H1 (cell line): ENCODE data around the gene MRAP. TPM values are rescaled to one million over a fixed set of nuclear protein-coding genes. Genes with fewer than 3 reads are reported as not detected.

ENCODE experiments used
- ATF3 ChIP-seq: IDR thresholded peaks from 2 replicates; pipeline ENCODE4 v1.6.1; 2011; ENCODE audit warnings: low read depth, mild to moderate bottlenecking, low read length; ENCODE audit not compliant: insufficient read depth
- CHD7 ChIP-seq: fragments of 300-600 bp; sonication (generic); IDR thresholded peaks from 2 replicates; pipeline ENCODE4 v1.7.1; 2012; ENCODE audit warnings: low read length, moderate library complexity, mild to moderate bottlenecking, inconsistent platforms; ENCODE audit not compliant: insufficient replicate concordance
- HDAC2 ChIP-seq, 2 experiments: fragments of 300-600 bp in 1 of 2; sonication (generic) in 1 of 2; IDR thresholded peaks; 2 replicates each; pipeline ENCODE4 v1.6.1; 2011 to 2012; ENCODE audit warnings: low read depth in 2 of 2, low read length in 2 of 2, mild to moderate bottlenecking in 2 of 2, moderate library complexity in 2 of 2, borderline replicate concordance in 1 of 2, inconsistent platforms in 1 of 2
- RAD21 ChIP-seq, 2 experiments: IDR thresholded peaks in 1 of 2; conservative IDR thresholded peaks in 1 of 2; 2 replicates each; pipeline ENCODE4 v1.6.1; 2011; ENCODE audit warnings: low read depth in 2 of 2, low read length in 2 of 2, improper control_type of control experiment in 1 of 2, inconsistent platforms in 1 of 2, mild to moderate bottlenecking in 1 of 2, moderate library complexity in 1 of 2
- SP2 ChIP-seq: IDR thresholded peaks from 2 replicates; pipeline ENCODE4 v1.6.1; 2012; ENCODE audit warnings: mild to moderate bottlenecking, low read length, inconsistent platforms
- SP4 ChIP-seq: IDR thresholded peaks from 2 replicates; pipeline ENCODE4 v1.6.1; 2012; ENCODE audit warnings: low read length, inconsistent platforms
- TAF1 ChIP-seq: IDR thresholded peaks from 2 replicates; pipeline ENCODE4 v1.6.1; 2011; ENCODE audit warnings: mild to moderate bottlenecking, low read depth, low read length
- polyA plus RNA-seq, 7 experiments: library from polyadenylated mRNA; depleted of rRNA in 3 of 7; stranded (reverse) in 5 of 7; unstranded in 2 of 7; fragments of >200 nt in 5 of 7; fragments of 200-250 nt in 2 of 7; gene quantifications; 1 replicate in 5 of 7; 2 replicates in 1 of 7; 4 replicates in 1 of 7; pipeline versions ENCODE4 v1.2.1 to v1.2.3, GENCODE V29; 2011 to 2013; ENCODE audit warnings: missing spikeins in 2 of 7, mixed read lengths in 2 of 7
- total RNA-seq: library from RNA; stranded (reverse); fragmentation: NEBNext Ultra II Directional; extraction: Animal tissue kit (Norgen Biotek cat#: 25700); gene quantifications from 2 replicates; pipeline ENCODE4 v1.2.1, GENCODE V29; 2021

Gene MRAP
- total and polyA plus RNA-seq, 2 of the 8 experiments (the other 6 are each of a cell fraction or from before 2014, with no cell fraction given), result not detected

GRCh38 chr21:32319012-32319411 is 20.4 kb downstream of the MRAP start (continued):
- TF ChIP-seq CHD7, result no peak
- no peak for TF ChIP-seq SP2
- TF ChIP-seq SP4, result no peak
- TF ChIP-seq RAD21 (IDR thresholded peaks at IDR 0.05 in 1 of 2, conservative IDR thresholded peaks at IDR 0.05 in 1 of 2; ENCODE audit: low read depth in 2 of 2, low read length in 2 of 2), result no peak
- no peak for TF ChIP-seq HDAC2 (IDR thresholded peaks at IDR 0.05; ENCODE audit: borderline replicate concordance in 1 of 2, low read depth in 2 of 2, low read length in 2 of 2)
- no peak for TF ChIP-seq ATF3
- TF ChIP-seq TAF1, result no peak
